Spleen (tissue), 7 donors: ENCODE results near the gene RPL3.

ENCODE experiments used
- POLR2A ChIP-seq, 3 donors: fragments of 450-650 bp; IDR thresholded peaks; one replicate each; pipeline ENCODE4 v1.5.1; 2017; ENCODE audit warnings: antibody characterized with exemption in 3 of 3, mild to moderate bottlenecking in 1 of 3
- TF ChIP-seq, protein P1 (sequence below), 11 experiments: fragments of 200-600 bp in 7 of 11; fragments of 450-650 bp in 4 of 11; sonication (generic) in 4 of 11; IDR thresholded peaks in 8 of 11; conservative IDR thresholded peaks in 3 of 11; 1 replicate in 7 of 11; 2 replicates in 4 of 11; pipeline versions ENCODE4 v1.4.0 to v1.8.0; 2016 to 2021; ENCODE audit warnings: antibody characterized with exemption in 11 of 11, inconsistent platforms in 4 of 11, mild to moderate bottlenecking in 1 of 11
- donor health status: DM: no; HTN: no; CAD: no; lungs with moderate emphysema.
- donor health status: DM: no; HTN: no; CAD: no.
- donor health status: DM: no; HTN: no; CAD: no.

- TF ChIP-seq, protein P1, sequence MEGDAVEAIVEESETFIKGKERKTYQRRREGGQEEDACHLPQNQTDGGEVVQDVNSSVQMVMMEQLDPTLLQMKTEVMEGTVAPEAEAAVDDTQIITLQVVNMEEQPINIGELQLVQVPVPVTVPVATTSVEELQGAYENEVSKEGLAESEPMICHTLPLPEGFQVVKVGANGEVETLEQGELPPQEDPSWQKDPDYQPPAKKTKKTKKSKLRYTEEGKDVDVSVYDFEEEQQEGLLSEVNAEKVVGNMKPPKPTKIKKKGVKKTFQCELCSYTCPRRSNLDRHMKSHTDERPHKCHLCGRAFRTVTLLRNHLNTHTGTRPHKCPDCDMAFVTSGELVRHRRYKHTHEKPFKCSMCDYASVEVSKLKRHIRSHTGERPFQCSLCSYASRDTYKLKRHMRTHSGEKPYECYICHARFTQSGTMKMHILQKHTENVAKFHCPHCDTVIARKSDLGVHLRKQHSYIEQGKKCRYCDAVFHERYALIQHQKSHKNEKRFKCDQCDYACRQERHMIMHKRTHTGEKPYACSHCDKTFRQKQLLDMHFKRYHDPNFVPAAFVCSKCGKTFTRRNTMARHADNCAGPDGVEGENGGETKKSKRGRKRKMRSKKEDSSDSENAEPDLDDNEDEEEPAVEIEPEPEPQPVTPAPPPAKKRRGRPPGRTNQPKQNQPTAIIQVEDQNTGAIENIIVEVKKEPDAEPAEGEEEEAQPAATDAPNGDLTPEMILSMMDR (IDR thresholded peaks at IDR 0.05 in 8 of 11, conservative IDR thresholded peaks at IDR 0.05 in 3 of 11) = no peak
- no peak for TF ChIP-seq POLR2A (IDR thresholded peaks at IDR 0.05)
These were observed 27.9 kb downstream of the RPL3 start for GRCh38 chr22:39291523-39291922.
